Lower lobe of right lung (tissue), 2 donors: ENCODE measurements around the gene LONP2. TPM values are rescaled to one million over a fixed set of nuclear protein-coding genes. Genes with fewer than 3 reads are reported as not detected.
A peak's percentile ranks its signal among the peaks of the same experiment; 100 is the strongest.

Source experiments
- ATAC-seq, 2 donors: fragments of 200-7000 bp; cut with Tn5 transposase; one replicate each; pipeline ENCODE4 v1.9.1; 2020 to 2022; ENCODE audit warnings: mild to moderate bottlenecking in 2 of 2, moderate library complexity in 2 of 2
- DNase-seq: peaks from one replicate; pipeline ENCODE4 v3.0.0-alpha.2; 2020
- H3K27ac ChIP-seq: fragments of 200-600 bp; one replicate; pipeline ENCODE4 v1.8.0; 2022
- H3K27me3 ChIP-seq: fragments of 200-600 bp; one replicate; pipeline ENCODE4 v1.8.0; 2022; ENCODE audit warnings: low read depth
- H3K36me3 ChIP-seq: fragments of 200-600 bp; one replicate; pipeline ENCODE4 v1.8.0; 2022; ENCODE audit warnings: mild to moderate bottlenecking
- H3K4me1 ChIP-seq: fragments of 200-600 bp; one replicate; pipeline ENCODE4 v1.8.0; 2022
- H3K4me3 ChIP-seq: fragments of 200-600 bp; one replicate; pipeline ENCODE4 v1.8.0; 2022; ENCODE audit warnings: mild to moderate bottlenecking
- H3K9me3 ChIP-seq: fragments of 200-600 bp; one replicate; pipeline ENCODE4 v1.8.0; 2022
- intact Hi-C: fragments of 100-400 bp; cut with DNase I; formaldehyde crosslinking; loops from one replicate; pipeline ENCODE4 v1.11.0; 2022
- total RNA-seq: library from RNA; stranded (reverse); fragmentation: NEBNext Ultra II Directional; extraction: Animal tissue kit (Norgen Biotek cat#: 25700); gene quantifications from one replicate; pipeline ENCODE4 v1.2.1, GENCODE V29; 2021
- TF ChIP-seq, protein P1 (sequence below): fragments of 200-600 bp; IDR thresholded peaks from one replicate; pipeline ENCODE4 v1.8.0; 2022; ENCODE audit warnings: antibody characterized with exemption, mild to moderate bottlenecking
- donor health status: DM: no; HTN: yes; CAD: no; lungs with severe emphysema.

The LONP2 gene
- total RNA-seq, 1 donor from 2014 or later: 61.0 TPM

- Histone ChIP-seq H3K4me1 (peaks cover 34% of the 10 kb centered on the region), H3K9me3 (no peaks in the 10 kb centered on the region), H3K27me3 (no peaks in the 10 kb centered on the region), H3K27ac (no peak overlapping the region), H3K4me3 (no peak overlapping the region), H3K36me3 (peaks cover 45% of the 10 kb centered on the region)
- intact Hi-C loops: no loop called here
- DNase-seq (no peak), ATAC-seq (peak; percentile 56 to 69)
- TF ChIP-seq, protein P1, sequence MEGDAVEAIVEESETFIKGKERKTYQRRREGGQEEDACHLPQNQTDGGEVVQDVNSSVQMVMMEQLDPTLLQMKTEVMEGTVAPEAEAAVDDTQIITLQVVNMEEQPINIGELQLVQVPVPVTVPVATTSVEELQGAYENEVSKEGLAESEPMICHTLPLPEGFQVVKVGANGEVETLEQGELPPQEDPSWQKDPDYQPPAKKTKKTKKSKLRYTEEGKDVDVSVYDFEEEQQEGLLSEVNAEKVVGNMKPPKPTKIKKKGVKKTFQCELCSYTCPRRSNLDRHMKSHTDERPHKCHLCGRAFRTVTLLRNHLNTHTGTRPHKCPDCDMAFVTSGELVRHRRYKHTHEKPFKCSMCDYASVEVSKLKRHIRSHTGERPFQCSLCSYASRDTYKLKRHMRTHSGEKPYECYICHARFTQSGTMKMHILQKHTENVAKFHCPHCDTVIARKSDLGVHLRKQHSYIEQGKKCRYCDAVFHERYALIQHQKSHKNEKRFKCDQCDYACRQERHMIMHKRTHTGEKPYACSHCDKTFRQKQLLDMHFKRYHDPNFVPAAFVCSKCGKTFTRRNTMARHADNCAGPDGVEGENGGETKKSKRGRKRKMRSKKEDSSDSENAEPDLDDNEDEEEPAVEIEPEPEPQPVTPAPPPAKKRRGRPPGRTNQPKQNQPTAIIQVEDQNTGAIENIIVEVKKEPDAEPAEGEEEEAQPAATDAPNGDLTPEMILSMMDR: no peak
These were observed 7.9 kb downstream of the LONP2 start for GRCh38 chr16:48252013-48252412.

- no peak overlapping the region for H3K27ac ChIP-seq
- DNase-seq: no peak
- no peaks in the 10 kb centered on the region for H3K9me3 ChIP-seq
- H3K4me3 ChIP-seq: no peak overlapping the region
- H3K27me3 ChIP-seq: no peaks in the 10 kb centered on the region
- TF ChIP-seq, protein P1: no peak
- intact Hi-C loops: no loop called here
- H3K36me3 ChIP-seq: peaks cover 89% of the 10 kb centered on the region
- ATAC-seq: no peak
- H3K4me1 ChIP-seq: peaks cover 7% of the 10 kb centered on the region
These were observed 12.6 kb downstream of the LONP2 start for GRCh38 chr16:48256579-48257177.

DNA sequence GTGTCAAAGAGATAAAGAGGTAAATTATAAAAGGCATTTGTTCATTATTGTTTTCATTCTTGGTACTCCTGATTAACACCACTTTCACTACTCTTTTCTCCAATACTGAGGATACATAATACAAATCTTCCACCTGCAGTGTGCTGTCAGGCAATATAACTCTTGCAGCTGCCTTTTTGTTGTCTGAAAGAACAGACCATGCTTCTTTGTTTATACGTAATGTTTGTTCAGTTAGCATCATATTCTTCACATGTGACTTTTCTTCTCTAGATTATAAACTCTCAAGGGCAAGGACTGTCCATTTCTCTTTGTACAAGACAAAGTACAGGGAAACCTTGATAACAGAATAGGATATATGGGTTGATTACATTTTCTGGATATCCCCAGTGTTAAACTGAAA, 17.5 kb downstream of the LONP2 start:
- no peak for ATAC-seq

DNA sequence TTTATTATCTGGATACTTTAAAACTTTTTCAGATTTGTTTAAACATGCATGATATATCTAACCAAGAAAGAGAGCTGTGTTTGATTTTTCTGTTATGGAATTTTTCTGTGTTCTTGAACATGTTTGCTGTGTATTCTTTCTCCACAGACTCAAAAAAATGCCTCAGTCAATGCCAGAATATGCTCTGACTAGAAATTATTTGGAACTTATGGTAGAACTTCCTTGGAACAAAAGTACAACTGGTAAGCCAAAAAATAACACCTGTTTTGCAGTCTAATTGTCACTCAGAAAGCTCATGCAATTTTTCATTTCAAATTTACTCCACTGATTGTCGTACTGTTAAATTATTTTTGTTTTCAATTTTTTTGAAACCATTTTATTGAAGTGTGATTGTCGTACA, 18.5 kb downstream of the LONP2 start:
- peaks cover 88% of the 10 kb centered on the region for H3K36me3 ChIP-seq
- ATAC-seq: no peak

More for the DNA sequence above, 17.5 kb downstream of the LONP2 start:
- H3K27ac ChIP-seq: no peak overlapping the region
- TF ChIP-seq, protein P1: no peak
- H3K4me1 ChIP-seq: no peaks in the 10 kb centered on the region
- H3K9me3 ChIP-seq: no peaks in the 10 kb centered on the region
- no peaks in the 10 kb centered on the region for H3K27me3 ChIP-seq
- H3K36me3 ChIP-seq: peaks cover 93% of the 10 kb centered on the region
- intact Hi-C loops: no loop called here
- H3K4me3 ChIP-seq: no peak overlapping the region
- DNase-seq: no peak

GRCh38 chr16:48269011-48269410, 24.9 kb downstream of the LONP2 start:
- ATAC-seq: no peak
- H3K4me1 ChIP-seq: no peaks in the 10 kb centered on the region
- H3K27ac ChIP-seq: no peak overlapping the region
- H3K9me3 ChIP-seq: no peaks in the 10 kb centered on the region
- no peak overlapping the region for H3K4me3 ChIP-seq
- intact Hi-C loops: no loop called here
- peaks cover 59% of the 10 kb centered on the region for H3K36me3 ChIP-seq
- TF ChIP-seq, protein P1: no peak
- DNase-seq: no peak
- no peaks in the 10 kb centered on the region for H3K27me3 ChIP-seq

More for the DNA sequence above, 18.5 kb downstream of the LONP2 start:
- intact Hi-C loops: no loop called here
- DNase-seq: no peak
- Histone ChIP-seq H3K4me1 (no peaks in the 10 kb centered on the region), H3K4me3 (no peak overlapping the region), H3K27ac (no peak overlapping the region), H3K27me3 (no peaks in the 10 kb centered on the region), H3K9me3 (no peaks in the 10 kb centered on the region)
- TF ChIP-seq, protein P1: no peak
